Amniotic epithelial cell (primary cell): ENCODE results near the gene AGXT.

Experiments used
- DNase-seq: peaks from one replicate; pipeline ENCODE4 v3.0.0-alpha.2; 2010; ENCODE audit warnings: low read depth

AGXT gene

GRCh38 chr2:240928476-240929363 is 60.1 kb downstream of the AGXT start:
- DNase-seq = no peak

GRCh38 chr2:240929364-240930095 is 60.9 kb downstream of the AGXT start:
- DNase-seq = no peak
